SU-DHL-6 (cell line): ENCODE data around the gene BPIFB4.

Source experiments
- H2AFZ ChIP-seq: fragments of 200-600 bp; sonication (generic); 2 replicates; pipeline ENCODE4 v1.6.1; 2014; ENCODE audit warnings: low read depth, mild to moderate bottlenecking, moderate library complexity, mixed read lengths, antibody characterized with exemption, low read length; ENCODE audit not compliant: severe bottlenecking
- H3F3A ChIP-seq: fragments of 200-600 bp; shearing (Covaris generic); 2 replicates; pipeline ENCODE4 v1.6.0; 2016; ENCODE audit warnings: antibody characterized with exemption, mild to moderate bottlenecking; ENCODE audit not compliant: insufficient read depth
- H3K27ac ChIP-seq: fragments of 200-600 bp; sonication (generic); 2 replicates; pipeline ENCODE4 v1.5.1; 2016; ENCODE audit warnings: low read depth, mild to moderate bottlenecking, low read length, moderate library complexity, mixed read lengths
- H3K27me3 ChIP-seq: fragments of 200-600 bp; sonication (generic), shearing (Covaris generic); 2 replicates; pipeline ENCODE4 v1.6.0; 2014; ENCODE audit warnings: mild to moderate bottlenecking, low read length
- H3K36me3 ChIP-seq: fragments of 200-600 bp; sonication (generic); 2 replicates; pipeline ENCODE4 v1.6.1; 2014; ENCODE audit warnings: mild to moderate bottlenecking, low read length, mixed read lengths
- H3K4me2 ChIP-seq: fragments of 300-600, 200-600 bp; shearing (Covaris generic), sonication (generic); 2 replicates; pipeline ENCODE4 v1.6.0; 2014; ENCODE audit warnings: low read length, low read depth, mild to moderate bottlenecking; ENCODE audit not compliant: poor library complexity, severe bottlenecking
- H3K4me3 ChIP-seq: fragments of 200-600 bp; sonication (generic); 2 replicates; pipeline ENCODE4 v1.5.1; 2014; ENCODE audit warnings: antibody characterized with exemption, low read length, mild to moderate bottlenecking, mixed read lengths; ENCODE audit not compliant: insufficient read depth, poor library complexity, severe bottlenecking
- H3K79me2 ChIP-seq: fragments of 200-600 bp; sonication (generic); 2 replicates; pipeline ENCODE4 v1.6.1; 2014; ENCODE audit warnings: mild to moderate bottlenecking, low read length, moderate library complexity; ENCODE audit not compliant: insufficient read depth
- H3K9ac ChIP-seq: fragments of 200-600 bp; sonication (generic); 2 replicates; pipeline ENCODE4 v1.7.0; 2014; ENCODE audit warnings: mild to moderate bottlenecking, low read length
- H3K9me2 ChIP-seq: fragments of 200-600 bp; sonication (generic); replicated peaks from 2 replicates; pipeline ENCODE4 v1.6.1; 2014; ENCODE audit warnings: low read length; ENCODE audit not compliant: insufficient read depth
- H3K9me3 ChIP-seq: fragments of 200-600 bp; sonication (generic); 2 replicates; pipeline ENCODE4 v1.6.1; 2014; ENCODE audit warnings: low read length, mixed read lengths; ENCODE audit not compliant: insufficient read depth
- H4K20me1 ChIP-seq: fragments of 200-600 bp; sonication (generic); 2 replicates; pipeline ENCODE4 v1.6.1; 2014; ENCODE audit warnings: low read depth, mild to moderate bottlenecking, antibody characterized with exemption, low read length, moderate library complexity, mixed read lengths
- CTCF ChIP-seq: fragments of 200-600 bp; sonication (generic); IDR thresholded peaks from one replicate; pipeline ENCODE4 v1.5.1; 2017; ENCODE audit warnings: antibody characterized with exemption, mild to moderate bottlenecking, low read length, moderate library complexity; ENCODE audit not compliant: insufficient read depth, poor library complexity, severe bottlenecking
- EZH2phosphoT487 ChIP-seq: fragments of 200-600 bp; sonication (generic), shearing (Covaris generic); conservative IDR thresholded peaks from 2 replicates; pipeline ENCODE4 v1.6.1; 2018; ENCODE audit warnings: mild to moderate bottlenecking, antibody characterized with exemption, low read length, moderate library complexity, mixed read lengths

BPIFB4 gene

GRCh38 chr20:33145521-33145920 is 66.1 kb downstream of the BPIFB4 start:
- H3K36me3 ChIP-seq = no peaks in the 10 kb centered on the region

GRCh38 chr20:33147299-33147698 is 67.9 kb downstream of the BPIFB4 start:
- H3F3A ChIP-seq = no peaks in the 10 kb centered on the region
- no peak overlapping the region for H2AFZ ChIP-seq
- H3K9me3 ChIP-seq = no peaks in the 10 kb centered on the region
- no peak overlapping the region for H3K4me3 ChIP-seq
- H3K4me2 ChIP-seq = no peak overlapping the region
- H3K36me3 ChIP-seq = no peaks in the 10 kb centered on the region
- no peaks in the 10 kb centered on the region for H3K9me2 ChIP-seq
- no peak for TF ChIP-seq EZH2phosphoT487
- no peak for TF ChIP-seq CTCF
- H3K27me3 ChIP-seq = no peaks in the 10 kb centered on the region
- H3K27ac ChIP-seq = no peak overlapping the region
- H3K9ac ChIP-seq = no peak overlapping the region
- no peaks in the 10 kb centered on the region for H3K79me2 ChIP-seq
- no peaks in the 10 kb centered on the region for H4K20me1 ChIP-seq

More at GRCh38 chr20:33145521-33145920, 66.1 kb downstream of the BPIFB4 start:
- H3K4me2 ChIP-seq = no peak overlapping the region
- no peak overlapping the region for H3K27ac ChIP-seq
- no peaks in the 10 kb centered on the region for H4K20me1 ChIP-seq
- H3K9ac ChIP-seq = no peak overlapping the region
- no peaks in the 10 kb centered on the region for H3K27me3 ChIP-seq
- no peaks in the 10 kb centered on the region for H3K79me2 ChIP-seq
- H3K9me2 ChIP-seq = no peaks in the 10 kb centered on the region
- H3F3A ChIP-seq = no peaks in the 10 kb centered on the region
- no peak overlapping the region for H3K4me3 ChIP-seq
- H3K9me3 ChIP-seq = no peaks in the 10 kb centered on the region
- TF ChIP-seq CTCF (no peak), EZH2phosphoT487 (no peak)
- H2AFZ ChIP-seq = no peak overlapping the region

- no peak overlapping the region for H3K4me3 ChIP-seq
- H2AFZ ChIP-seq = no peak overlapping the region
- H3K27ac ChIP-seq = no peak overlapping the region
- no peaks in the 10 kb centered on the region for H3K9me3 ChIP-seq
- H3K79me2 ChIP-seq = no peaks in the 10 kb centered on the region
- H3K36me3 ChIP-seq = no peaks in the 10 kb centered on the region
- H4K20me1 ChIP-seq = no peaks in the 10 kb centered on the region
- H3F3A ChIP-seq = no peaks in the 10 kb centered on the region
- no peaks in the 10 kb centered on the region for H3K27me3 ChIP-seq
- TF ChIP-seq EZH2phosphoT487 = no peak
- TF ChIP-seq CTCF = no peak
- H3K9ac ChIP-seq = no peak overlapping the region
- H3K4me2 ChIP-seq = no peak overlapping the region
- H3K9me2 ChIP-seq = no peaks in the 10 kb centered on the region
These were observed 68.6 kb downstream of the BPIFB4 start for GRCh38 chr20:33148040-33148439.
